Measurements from ENCODE around the gene DCN. TPM values are rescaled to one million over a fixed set of nuclear protein-coding genes. Genes with fewer than 3 reads are reported as not detected.

DCN gene
- total and polyA plus RNA-seq, 7 donors = 41.2 to 1,612 (median 675) TPM

DNA sequence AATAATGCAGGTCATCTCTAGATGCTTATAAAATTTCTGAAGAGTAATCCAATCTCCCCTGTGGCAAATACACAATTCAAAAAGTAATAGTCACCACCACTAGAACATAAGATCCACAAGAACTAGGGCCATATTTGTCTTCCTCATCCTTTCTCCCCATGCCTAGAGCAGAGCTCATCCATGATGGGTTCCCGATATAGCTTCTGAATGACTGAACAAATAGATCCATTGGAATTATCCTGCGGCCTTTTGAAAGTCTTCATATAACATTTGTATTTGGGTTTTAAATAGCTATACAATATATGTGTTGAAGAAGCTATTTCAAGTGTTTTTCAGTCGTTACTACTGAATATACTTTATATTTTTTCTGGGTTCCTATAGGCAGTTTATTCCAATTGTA lies 5.7 kb downstream of the DCN start:
- no peaks in the 10 kb centered on the region for H3K9me3 ChIP-seq
- H3K4me1 ChIP-seq = peaks cover 0 to 10% (median 0%) of the 10 kb centered on the region in 4 donors
- H3K27me3 ChIP-seq = no peaks in the 10 kb centered on the region
- DNase-seq = no peak
- 82 to 84% methylated on average over 3 of the region's 3 CpGs for WGBS, 2 donors
- TF ChIP-seq POLR2AphosphoS5 (IDR thresholded peaks at IDR 0.05) (no peak), EP300 (IDR thresholded peaks at IDR 0.05) (no peak), POLR2A (IDR thresholded peaks at IDR 0.05) (no peak)
- TF ChIP-seq, protein P1, sequence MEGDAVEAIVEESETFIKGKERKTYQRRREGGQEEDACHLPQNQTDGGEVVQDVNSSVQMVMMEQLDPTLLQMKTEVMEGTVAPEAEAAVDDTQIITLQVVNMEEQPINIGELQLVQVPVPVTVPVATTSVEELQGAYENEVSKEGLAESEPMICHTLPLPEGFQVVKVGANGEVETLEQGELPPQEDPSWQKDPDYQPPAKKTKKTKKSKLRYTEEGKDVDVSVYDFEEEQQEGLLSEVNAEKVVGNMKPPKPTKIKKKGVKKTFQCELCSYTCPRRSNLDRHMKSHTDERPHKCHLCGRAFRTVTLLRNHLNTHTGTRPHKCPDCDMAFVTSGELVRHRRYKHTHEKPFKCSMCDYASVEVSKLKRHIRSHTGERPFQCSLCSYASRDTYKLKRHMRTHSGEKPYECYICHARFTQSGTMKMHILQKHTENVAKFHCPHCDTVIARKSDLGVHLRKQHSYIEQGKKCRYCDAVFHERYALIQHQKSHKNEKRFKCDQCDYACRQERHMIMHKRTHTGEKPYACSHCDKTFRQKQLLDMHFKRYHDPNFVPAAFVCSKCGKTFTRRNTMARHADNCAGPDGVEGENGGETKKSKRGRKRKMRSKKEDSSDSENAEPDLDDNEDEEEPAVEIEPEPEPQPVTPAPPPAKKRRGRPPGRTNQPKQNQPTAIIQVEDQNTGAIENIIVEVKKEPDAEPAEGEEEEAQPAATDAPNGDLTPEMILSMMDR (IDR thresholded peaks at IDR 0.05) = no peak
- peak overlapping the region; percentile 21 to 40 (median 37) for H3K4me3 ChIP-seq
- no peaks in the 10 kb centered on the region for H3K36me3 ChIP-seq
- intact Hi-C loops (cut with DNase I) = loop anchor here (2.0 kb wide), 1 partner anchor 198 kb away; no protein-coding TSS in a partner anchor
- H3K27ac ChIP-seq = peak overlapping the region; percentile 2 to 75 (median 66)

GRCh38 chr12:91176358-91176757 lies 6.3 kb downstream of the DCN start:
- peak overlapping the region; percentile 5 to 40 (median 37) for H3K4me3 ChIP-seq
- 88 to 89% methylated on average over 2 of the region's 2 CpGs for WGBS, 2 donors
- DNase-seq = no peak
- peaks cover 0 to 10% (median 1%) of the 10 kb centered on the region in 4 donors for H3K4me1 ChIP-seq
- H3K9me3 ChIP-seq = no peaks in the 10 kb centered on the region
- intact Hi-C loops (cut with DNase I) = loop anchor here (2.0 kb wide), 1 partner anchor 198 kb away; no protein-coding TSS in a partner anchor
- H3K36me3 ChIP-seq = no peaks in the 10 kb centered on the region
- no peaks in the 10 kb centered on the region for H3K27me3 ChIP-seq
- H3K27ac ChIP-seq = peak overlapping the region in 3 of 4 donors; percentile 2 to 75 (median 71)
- TF ChIP-seq EP300 (IDR thresholded peaks at IDR 0.05) (no peak), POLR2A (IDR thresholded peaks at IDR 0.05) (no peak), POLR2AphosphoS5 (IDR thresholded peaks at IDR 0.05) (no peak)
- TF ChIP-seq, protein P1 (IDR thresholded peaks at IDR 0.05) = no peak

DNA sequence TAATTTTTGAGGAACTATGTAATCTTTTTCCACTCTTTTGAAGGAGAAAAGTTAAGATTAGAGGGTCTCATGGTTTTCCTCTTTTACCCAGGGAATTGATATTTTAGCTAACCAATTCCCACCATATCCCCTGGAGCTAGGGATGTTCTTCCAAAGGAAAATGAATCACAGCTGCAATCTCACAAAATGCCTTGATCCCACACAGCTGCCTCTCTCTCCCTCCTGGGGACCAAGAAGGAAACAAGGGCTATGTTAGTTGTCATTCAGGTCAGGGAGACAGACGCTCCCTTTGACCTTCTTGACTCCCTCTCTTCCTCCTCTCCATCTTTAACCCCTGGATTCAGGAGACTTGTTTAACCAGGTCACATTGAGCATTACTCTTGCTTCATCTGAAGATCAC lies 9.5 kb downstream of the DCN start:
- no peaks in the 10 kb centered on the region for H3K9me3 ChIP-seq
- DNase-seq = no peak
- peak overlapping the region in 1 of 4 donors; percentile 33 for H3K27ac ChIP-seq
- no peaks in the 10 kb centered on the region for H3K27me3 ChIP-seq
- WGBS, 2 donors = 19 to 41% methylated on average over 1 of the region's 1 CpG
- intact Hi-C loops (cut with DNase I) = no loop called here
- peak overlapping the region in 1 of 4 donors; percentile 40 for H3K4me3 ChIP-seq
- H3K4me1 ChIP-seq = peaks cover 0 to 8% (median 2%) of the 10 kb centered on the region in 4 donors
- H3K36me3 ChIP-seq = no peaks in the 10 kb centered on the region
- TF ChIP-seq EP300 (IDR thresholded peaks at IDR 0.05) = no peak
- no peak for TF ChIP-seq POLR2A (IDR thresholded peaks at IDR 0.05)
- TF ChIP-seq, protein P1 (IDR thresholded peaks at IDR 0.05) = no peak
- TF ChIP-seq POLR2AphosphoS5 (IDR thresholded peaks at IDR 0.05) = no peak

GRCh38 chr12:91172096-91172495 lies 10.5 kb downstream of the DCN start:
- H3K9me3 ChIP-seq = no peaks in the 10 kb centered on the region
- H3K27me3 ChIP-seq = no peaks in the 10 kb centered on the region
- H3K4me3 ChIP-seq = no peak overlapping the region
- TF ChIP-seq POLR2AphosphoS5 (IDR thresholded peaks at IDR 0.05) (peak in 1 of 4 donors; percentile 29), EP300 (IDR thresholded peaks at IDR 0.05) (no peak)
- DNase-seq = no peak
- peaks cover 0 to 8% (median 2%) of the 10 kb centered on the region in 4 donors for H3K4me1 ChIP-seq
- intact Hi-C loops (cut with DNase I) = no loop called here
- H3K27ac ChIP-seq = peak overlapping the region in 2 of 4 donors; percentile 0 to 5
- H3K36me3 ChIP-seq = no peaks in the 10 kb centered on the region

- intact Hi-C loops (cut with DNase I) = no loop called here
- no peaks in the 10 kb centered on the region for H3K36me3 ChIP-seq
- no peak overlapping the region for H3K4me3 ChIP-seq
- peak; percentile 58 for DNase-seq
- peak in 2 of 4 donors; percentile 48 to 58 for TF ChIP-seq POLR2AphosphoS5 (IDR thresholded peaks at IDR 0.05)
- TF ChIP-seq EP300 (IDR thresholded peaks at IDR 0.05) = no peak
- TF ChIP-seq POLR2A (IDR thresholded peaks at IDR 0.05) = no peak
- TF ChIP-seq, protein P1 (IDR thresholded peaks at IDR 0.05) = no peak
- WGBS, 2 donors = 56 to 71% methylated on average over 2 of the region's 2 CpGs
- H3K9me3 ChIP-seq = no peaks in the 10 kb centered on the region
- peaks cover 0 to 8% (median 2%) of the 10 kb centered on the region in 4 donors for H3K4me1 ChIP-seq
- peak overlapping the region in 2 of 4 donors; percentile 0 to 5 for H3K27ac ChIP-seq
- no peaks in the 10 kb centered on the region for H3K27me3 ChIP-seq
These were observed 11.1 kb downstream of the DCN start for GRCh38 chr12:91171476-91171875.
